Measurements from ENCODE around the gene MLYCD. TPM values are rescaled to one million over a fixed set of nuclear protein-coding genes. Genes with fewer than 3 reads are reported as not detected.

MLYCD gene
- total and polyA plus RNA-seq, 4 experiments from 2014 or later, result 0.81 to 11.1 (median 6.3) TPM

DNA sequence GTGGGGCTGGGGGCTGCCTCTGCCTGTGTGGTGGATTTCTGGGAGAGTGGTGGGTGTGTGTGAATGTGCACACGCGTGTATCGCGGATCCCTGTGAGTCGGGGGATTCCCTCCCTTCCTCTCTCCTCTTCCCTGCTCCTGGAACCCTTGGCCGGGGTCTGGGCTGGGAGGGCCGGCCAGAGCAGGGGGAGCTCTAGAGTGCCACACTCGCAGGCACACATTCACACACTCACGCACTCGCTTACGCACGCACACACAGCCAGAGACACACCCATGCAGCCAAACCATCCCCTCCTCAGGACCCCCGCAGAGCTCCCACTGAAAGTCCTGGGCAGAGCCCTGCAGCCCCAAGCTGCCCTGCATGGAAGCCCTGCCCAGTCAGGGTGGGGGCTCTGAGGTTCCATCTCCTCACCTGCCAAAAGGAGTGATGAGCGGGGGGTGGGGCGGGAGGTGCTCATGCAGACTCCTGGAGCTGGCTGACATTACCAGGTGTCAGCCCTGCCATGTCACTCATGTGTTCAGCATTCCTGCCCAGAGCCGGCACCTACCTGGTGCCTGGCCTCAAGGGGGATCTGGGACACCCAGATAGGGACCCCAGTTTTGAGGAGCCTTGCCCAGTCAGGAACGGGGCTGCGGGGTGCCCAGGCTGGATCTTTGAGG lies 71.0 kb downstream of the MLYCD start:
- Mint-ChIP-seq H3K27me3 (peaks cover 5 to 12% of the 10 kb centered on the region in 2 donors), H3K4me3 (no peak overlapping the region), H3K9me3 (peaks cover 0 to 2% (median 0%) of the 10 kb centered on the region in 8 donors), H3K27ac (no peak overlapping the region), H3K4me1 (peaks cover 0 to 4% (median 2%) of the 10 kb centered on the region in 4 donors), H3K36me3 (no peaks in the 10 kb centered on the region)
- no peak overlapping the region for H3K4me3 ChIP-seq (ENCODE audit: low read length in 2 of 2)
- DNase-seq, result no peak
- H3K36me3 ChIP-seq (ENCODE audit: insufficient read depth, low read length), result no peaks in the 10 kb centered on the region
- POLR2A ChIA-PET (ENCODE audit: partially characterized antibody), result no interaction called here
- CTCF ChIA-PET (ENCODE audit: partially characterized antibody), result no interaction called here
- no peak overlapping the region for H3K27ac ChIP-seq (ENCODE audit: low read depth, low read length)
- H3K9me3 ChIP-seq (ENCODE audit: control insufficient read depth in 1 of 2, low read length in 2 of 2), result no peaks in the 10 kb centered on the region
- H3K27me3 ChIP-seq (ENCODE audit: insufficient read depth, low read length), result no peaks in the 10 kb centered on the region
- intact Hi-C loops (cut with micrococcal nuclease), result no loop called here
- H3K4me1 ChIP-seq (ENCODE audit: insufficient read depth, low read length), result no peaks in the 10 kb centered on the region

DNA sequence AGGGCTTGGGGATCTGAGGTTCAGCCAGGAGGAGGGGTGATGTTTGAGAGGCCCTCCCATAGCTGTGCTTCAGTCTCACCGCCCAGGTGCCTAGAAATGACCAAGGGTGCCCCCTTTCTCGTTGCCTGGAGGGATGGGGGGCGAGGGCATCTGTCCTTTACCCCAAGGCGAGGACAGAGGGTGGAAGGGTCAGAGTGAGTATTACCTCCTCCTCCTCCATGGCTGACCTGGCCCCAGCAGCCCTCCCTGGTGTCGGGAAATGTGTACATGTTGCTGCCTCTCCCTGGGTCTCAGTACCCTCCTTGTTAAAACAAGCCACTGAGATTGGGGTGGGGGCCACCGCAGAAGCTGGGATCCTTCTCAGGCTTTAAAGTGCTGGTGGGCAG lies 71.5 kb downstream of the MLYCD start:
- intact Hi-C loops (cut with micrococcal nuclease), result no loop called here
- CTCF ChIA-PET (ENCODE audit: partially characterized antibody), result no interaction called here
- H3K4me3 Mint-ChIP-seq, result no peak overlapping the region

DNA sequence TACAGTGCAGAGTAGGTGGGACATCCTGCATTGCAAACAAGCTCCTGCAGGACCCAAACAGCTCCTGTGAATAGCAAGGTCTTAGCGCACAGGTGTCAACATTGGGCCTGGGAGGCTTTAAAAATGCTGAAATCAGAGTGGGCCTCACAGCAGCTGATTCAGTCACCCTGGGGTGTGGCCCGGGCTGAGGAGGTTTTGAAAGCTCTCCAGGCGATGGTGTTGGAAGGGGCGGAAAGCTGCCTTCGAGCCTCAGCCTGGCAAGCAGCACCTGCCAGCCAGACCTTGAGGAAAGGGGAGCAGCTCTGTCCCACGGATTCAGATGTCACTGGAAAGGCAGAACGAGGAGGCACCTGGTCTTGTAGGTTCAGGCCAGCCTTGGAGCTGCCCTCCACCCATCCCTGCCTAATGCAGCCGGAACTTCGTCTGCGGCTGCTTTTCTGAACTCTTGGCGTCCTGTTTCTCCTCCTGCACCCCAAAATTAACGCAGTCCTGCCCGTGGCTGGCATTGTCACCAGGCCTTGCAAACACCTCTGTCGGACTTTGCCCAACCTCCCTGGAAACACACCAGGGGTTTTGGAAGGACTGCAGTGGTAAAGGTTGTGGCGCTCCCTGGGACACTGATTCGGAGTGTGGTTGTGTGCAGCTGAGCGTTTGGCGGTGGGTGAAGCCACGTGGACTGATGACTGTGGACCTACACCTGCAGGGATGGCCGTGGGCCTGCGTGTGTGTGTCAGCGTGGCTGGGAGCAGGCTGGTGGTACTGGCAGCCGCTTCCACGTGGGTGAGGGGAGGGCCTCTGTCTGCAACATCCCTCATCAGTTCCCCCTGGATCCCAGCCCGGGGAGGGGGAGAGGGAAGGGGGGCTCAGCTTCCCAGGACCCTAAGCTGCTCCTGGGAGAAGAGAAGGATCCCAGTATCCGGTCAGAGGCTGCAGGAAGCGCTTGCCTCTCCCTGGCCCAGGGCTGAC lies 72.5 kb downstream of the MLYCD start:
- Mint-ChIP-seq H3K27me3 (peaks cover 5 to 12% of the 10 kb centered on the region in 2 donors), H3K4me3 (no peak overlapping the region), H3K4me1 (peaks cover 0 to 4% (median 2%) of the 10 kb centered on the region in 4 donors), H3K36me3 (no peaks in the 10 kb centered on the region), H3K27ac (no peak overlapping the region), H3K9me3 (peaks cover 0 to 2% (median 0%) of the 10 kb centered on the region in 8 donors)
- Histone ChIP-seq H3K27ac (ENCODE audit: low read depth, low read length) (no peak overlapping the region), H3K4me3 (ENCODE audit: low read length in 2 of 2) (no peak overlapping the region), H3K36me3 (ENCODE audit: insufficient read depth, low read length) (no peaks in the 10 kb centered on the region), H3K4me1 (ENCODE audit: insufficient read depth, low read length) (no peaks in the 10 kb centered on the region), H3K9me3 (ENCODE audit: control insufficient read depth in 1 of 2, low read length in 2 of 2) (no peaks in the 10 kb centered on the region), H3K27me3 (ENCODE audit: insufficient read depth, low read length) (no peaks in the 10 kb centered on the region)
- no peak for DNase-seq
- intact Hi-C loops (cut with micrococcal nuclease), result no loop called here
- CTCF ChIA-PET (ENCODE audit: partially characterized antibody), result no interaction called here
- POLR2A ChIA-PET (ENCODE audit: partially characterized antibody), result no interaction called here

More for the DNA sequence above, 71.5 kb downstream of the MLYCD start:
- no peaks in the 10 kb centered on the region for H3K9me3 ChIP-seq (ENCODE audit: control insufficient read depth in 1 of 2, low read length in 2 of 2)
- POLR2A ChIA-PET (ENCODE audit: partially characterized antibody), result no interaction called here
- Mint-ChIP-seq H3K27me3 (peaks cover 5 to 12% of the 10 kb centered on the region in 2 donors), H3K27ac (no peak overlapping the region), H3K4me1 (peaks cover 0 to 4% (median 2%) of the 10 kb centered on the region in 4 donors), H3K9me3 (peaks cover 0 to 2% (median 0%) of the 10 kb centered on the region in 8 donors), H3K36me3 (no peaks in the 10 kb centered on the region)
- no peak overlapping the region for H3K27ac ChIP-seq (ENCODE audit: low read depth, low read length)
- no peaks in the 10 kb centered on the region for H3K36me3 ChIP-seq (ENCODE audit: insufficient read depth, low read length)
- no peaks in the 10 kb centered on the region for H3K27me3 ChIP-seq (ENCODE audit: insufficient read depth, low read length)
- H3K4me3 ChIP-seq (ENCODE audit: low read length in 2 of 2), result no peak overlapping the region
- no peaks in the 10 kb centered on the region for H3K4me1 ChIP-seq (ENCODE audit: insufficient read depth, low read length)
- no peak for DNase-seq

DNA sequence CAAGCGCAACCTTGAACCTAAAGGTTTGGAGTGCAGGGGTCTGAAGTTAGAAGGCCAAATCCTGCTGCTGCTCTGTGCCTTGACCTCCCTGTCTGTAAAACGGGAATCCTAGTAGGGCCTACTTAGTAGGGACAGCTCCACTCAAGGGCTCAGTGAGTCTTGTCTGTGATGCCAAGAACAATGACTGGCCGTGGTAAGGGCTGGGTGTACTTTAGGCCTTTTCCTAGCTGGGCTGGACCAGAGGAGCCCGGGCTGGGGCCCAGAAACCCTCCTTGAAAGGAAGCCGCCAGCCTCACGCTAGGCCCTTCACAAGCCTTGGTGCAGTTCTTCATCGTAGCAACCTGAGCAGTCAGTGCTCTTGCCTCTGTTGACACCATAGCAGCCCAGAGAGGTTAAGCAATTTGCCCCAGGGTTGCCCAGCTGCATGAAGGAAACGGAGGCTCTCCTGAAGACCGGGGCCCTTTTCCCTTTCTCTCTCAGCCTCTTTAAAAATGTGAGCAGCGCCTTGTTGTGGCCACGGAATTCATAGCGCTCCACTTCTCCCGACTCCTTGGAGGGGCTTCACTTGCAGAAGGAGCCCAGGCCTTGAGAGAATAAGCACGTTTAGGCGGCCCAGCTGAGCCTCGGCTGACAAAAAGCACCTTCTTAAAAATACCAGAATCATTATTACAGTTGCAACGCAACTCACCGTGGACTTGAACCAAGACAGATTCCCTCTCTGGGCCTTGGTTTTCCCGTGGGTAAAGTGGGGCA lies 73.5 kb downstream of the MLYCD start:
- intact Hi-C loops (cut with micrococcal nuclease), result no loop called here
- Histone ChIP-seq H3K9me3 (ENCODE audit: control insufficient read depth in 1 of 2, low read length in 2 of 2) (no peaks in the 10 kb centered on the region), H3K4me3 (ENCODE audit: low read length in 2 of 2) (no peak overlapping the region), H3K36me3 (ENCODE audit: insufficient read depth, low read length) (no peaks in the 10 kb centered on the region), H3K27ac (ENCODE audit: low read depth, low read length) (no peak overlapping the region), H3K4me1 (ENCODE audit: insufficient read depth, low read length) (no peaks in the 10 kb centered on the region), H3K27me3 (ENCODE audit: insufficient read depth, low read length) (no peaks in the 10 kb centered on the region)
- no peak for DNase-seq
- CTCF ChIA-PET (ENCODE audit: partially characterized antibody), result no interaction called here
- peaks cover 4 to 10% of the 10 kb centered on the region in 2 donors for H3K27me3 Mint-ChIP-seq
- peaks cover 0 to 4% (median 2%) of the 10 kb centered on the region in 4 donors for H3K4me1 Mint-ChIP-seq
- H3K9me3 Mint-ChIP-seq, result peaks cover 0 to 2% (median 0%) of the 10 kb centered on the region in 8 donors
- POLR2A ChIA-PET (ENCODE audit: partially characterized antibody), result no interaction called here
- H3K4me3 Mint-ChIP-seq, result no peak overlapping the region
- no peak overlapping the region for H3K27ac Mint-ChIP-seq
- H3K36me3 Mint-ChIP-seq, result no peaks in the 10 kb centered on the region

DNA sequence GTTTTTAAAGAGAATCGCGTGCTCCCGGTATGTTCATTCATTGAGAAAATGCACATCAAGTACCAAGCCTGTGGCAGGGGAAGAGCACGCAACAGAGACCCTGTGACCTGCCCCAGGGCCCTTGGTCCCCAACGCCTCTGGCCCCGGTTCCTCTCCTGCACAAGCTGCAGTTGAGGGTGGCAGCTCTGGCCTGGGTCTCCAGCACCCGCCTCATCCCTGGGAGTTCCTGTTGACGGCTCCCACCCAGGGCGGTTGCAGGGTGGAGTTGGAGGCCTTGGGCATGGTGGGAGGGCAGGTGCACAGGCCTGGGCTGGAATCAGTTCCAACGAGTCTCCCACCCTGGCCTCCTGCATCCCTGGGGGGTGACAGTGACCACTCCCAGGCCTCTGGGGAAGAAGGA lies 74.2 kb downstream of the MLYCD start:
- no peaks in the 10 kb centered on the region for H3K36me3 Mint-ChIP-seq
- Histone ChIP-seq H3K27me3 (ENCODE audit: insufficient read depth, low read length) (no peaks in the 10 kb centered on the region), H3K27ac (ENCODE audit: low read depth, low read length) (no peak overlapping the region), H3K9me3 (ENCODE audit: control insufficient read depth in 1 of 2, low read length in 2 of 2) (no peaks in the 10 kb centered on the region), H3K4me3 (ENCODE audit: low read length in 2 of 2) (no peak overlapping the region), H3K36me3 (ENCODE audit: insufficient read depth, low read length) (no peaks in the 10 kb centered on the region), H3K4me1 (ENCODE audit: insufficient read depth, low read length) (no peaks in the 10 kb centered on the region)
- H3K27ac Mint-ChIP-seq, result no peak overlapping the region
- no peak for DNase-seq
- POLR2A ChIA-PET (ENCODE audit: partially characterized antibody), result no interaction called here
- H3K9me3 Mint-ChIP-seq, result peaks cover 0 to 3% (median under 1%) of the 10 kb centered on the region in 8 donors
- H3K27me3 Mint-ChIP-seq, result peaks cover 2 to 8% of the 10 kb centered on the region in 2 donors
- CTCF ChIA-PET (ENCODE audit: partially characterized antibody), result no interaction called here
- intact Hi-C loops (cut with micrococcal nuclease), result no loop called here
- H3K4me3 Mint-ChIP-seq, result no peak overlapping the region
- no peaks in the 10 kb centered on the region for H3K4me1 Mint-ChIP-seq

DNA sequence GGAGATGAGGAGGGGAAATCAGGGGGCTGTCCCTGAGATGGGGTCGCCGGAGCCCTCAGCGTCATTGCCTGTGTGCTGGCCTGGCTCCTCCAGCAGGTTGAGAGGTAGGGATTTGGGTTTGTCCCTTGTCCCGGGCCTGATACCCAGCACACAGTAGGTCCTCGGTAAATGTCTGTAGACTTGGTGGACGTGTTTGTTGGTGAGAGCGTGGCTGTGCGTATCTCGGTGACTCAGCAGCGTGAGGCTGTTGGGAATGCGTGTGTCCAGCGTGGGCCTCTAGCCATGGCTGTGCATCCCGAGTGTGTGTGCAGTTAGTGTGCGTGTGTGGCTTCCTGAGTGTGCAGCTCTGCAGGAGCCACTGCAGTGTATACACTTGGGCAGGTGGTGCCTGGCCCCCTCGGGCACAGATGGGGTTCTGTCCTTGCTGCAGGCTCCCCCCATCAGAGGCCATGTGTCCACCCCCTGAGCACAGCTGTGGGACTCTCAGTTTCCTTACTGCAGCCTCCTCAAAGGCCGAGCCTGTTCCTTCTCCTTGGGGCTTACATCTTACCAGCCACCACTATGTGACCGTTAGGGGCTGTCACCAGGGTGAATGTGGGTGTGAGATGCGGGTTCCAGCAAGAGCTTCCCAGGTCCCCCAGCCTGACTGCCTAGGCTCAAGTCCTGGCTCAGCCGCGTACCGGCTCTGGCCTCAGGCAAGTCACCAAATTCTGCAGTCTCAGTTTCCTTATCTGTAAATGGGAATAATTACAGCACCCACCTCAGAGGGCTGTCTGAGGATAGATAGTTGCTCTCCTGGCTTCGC lies 74.9 kb downstream of the MLYCD start:
- no peak overlapping the region for H3K4me3 ChIP-seq (ENCODE audit: low read length in 2 of 2)
- no peaks in the 10 kb centered on the region for H3K36me3 Mint-ChIP-seq
- CTCF ChIA-PET (ENCODE audit: partially characterized antibody), result no interaction called here
- H3K36me3 ChIP-seq (ENCODE audit: insufficient read depth, low read length), result no peaks in the 10 kb centered on the region
- H3K4me1 ChIP-seq (ENCODE audit: insufficient read depth, low read length), result no peaks in the 10 kb centered on the region
- no peaks in the 10 kb centered on the region for H3K27me3 ChIP-seq (ENCODE audit: insufficient read depth, low read length)
- H3K4me3 Mint-ChIP-seq, result no peak overlapping the region
- intact Hi-C loops (cut with micrococcal nuclease), result no loop called here
- H3K9me3 ChIP-seq (ENCODE audit: control insufficient read depth in 1 of 2, low read length in 2 of 2), result no peaks in the 10 kb centered on the region
- POLR2A ChIA-PET (ENCODE audit: partially characterized antibody), result no interaction called here
- peaks cover 2 to 8% of the 10 kb centered on the region in 2 donors for H3K27me3 Mint-ChIP-seq
- peaks cover 0 to 10% (median 4%) of the 10 kb centered on the region in 8 donors for H3K9me3 Mint-ChIP-seq
- H3K4me1 Mint-ChIP-seq, result no peaks in the 10 kb centered on the region
- no peak overlapping the region for H3K27ac ChIP-seq (ENCODE audit: low read depth, low read length)
- DNase-seq, result no peak
- H3K27ac Mint-ChIP-seq, result no peak overlapping the region
